Lower leg skin (tissue), 4 donors: ENCODE results near the gene ACRBP. TPM values are rescaled to one million over a fixed set of nuclear protein-coding genes. Genes with fewer than 3 reads are reported as not detected.

Source experiments
- DNase-seq, 2 donors: peaks; one replicate each; pipeline ENCODE4 v3.0.0-alpha.2; 2019; ENCODE audit warnings: low spot score in 2 of 2
- H3K4me3 ChIP-seq: fragments of 200-600 bp; sonication (generic); 2 replicates; pipeline ENCODE4 v1.5.1; 2017; ENCODE audit warnings: mild to moderate bottlenecking, low read depth; ENCODE audit not compliant: poor library complexity, severe bottlenecking
- CTCF ChIP-seq, 3 donors: fragments of 450-650 bp; IDR thresholded peaks; one replicate each; pipeline ENCODE4 v1.5.1; 2016; ENCODE audit warnings: antibody characterized with exemption in 3 of 3, mild to moderate bottlenecking in 3 of 3, moderate library complexity in 2 of 3
- POLR2A ChIP-seq, 2 donors: fragments of 450-650 bp; IDR thresholded peaks; one replicate each; pipeline ENCODE4 v1.6.1; 2016 to 2017; ENCODE audit warnings: antibody characterized with exemption in 2 of 2, mild to moderate bottlenecking in 1 of 2, moderate library complexity in 1 of 2
- WGBS, 2 donors: methylation state at CpG; one replicate each; pipeline ENCODE4 v1.1.5; 2018; 5-methylcytosine and 5-hydroxymethylcytosine counted together
- intact Hi-C: fragments of 100-400 bp; cut with DNase I; formaldehyde crosslinking; loops from one replicate; pipeline ENCODE4 v1.15.0; 2023; ENCODE audit warnings: low total_unique reads
- total RNA-seq, 4 donors: library from RNA; depleted of rRNA; stranded (reverse); fragments of >200 nt; gene quantifications; one replicate each; pipeline ENCODE4 v1.1.0, GENCODE V29; 2016

The ACRBP gene
- total RNA-seq, 4 donors from 2014 or later: 0.42 to 8.6 (median 0.76) TPM

GRCh38 chr12:6614513-6615172 is 32.6 kb downstream of the ACRBP start:
- H3K4me3 ChIP-seq: no peak overlapping the region
- 41 to 45% methylated on average over 7 of the region's 7 CpGs for WGBS, 2 donors
- intact Hi-C loops: loop anchor here (5.0 kb wide), 1 partner anchor 213 kb away; the partner anchor contains the start of gene P3H3
- TF ChIP-seq CTCF (IDR thresholded peaks at IDR 0.05) (no peak), POLR2A (IDR thresholded peaks at IDR 0.05) (no peak)
- DNase-seq: no peak

- peak; percentile 91 to 98 for DNase-seq
- WGBS, 2 donors: 3 to 8% methylated on average over 21 of the region's 21 CpGs
- intact Hi-C loops: no loop called here
- TF ChIP-seq POLR2A (IDR thresholded peaks at IDR 0.05): no peak
- peak in 1 of 3 donors; percentile 51 for TF ChIP-seq CTCF (IDR thresholded peaks at IDR 0.05)
- H3K4me3 ChIP-seq: no peak overlapping the region
Measured at GRCh38 chr12:6613776-6614512, 33.3 kb downstream of the ACRBP start.

- no peak overlapping the region for H3K4me3 ChIP-seq
- intact Hi-C loops: no loop called here
- TF ChIP-seq POLR2A (IDR thresholded peaks at IDR 0.05) (no peak), CTCF (IDR thresholded peaks at IDR 0.05) (no peak)
- DNase-seq: peak; percentile 68 to 92
- 2 to 3% methylated on average over 14 to 16 of the region's 17 CpGs for WGBS, 2 donors
Measured at GRCh38 chr12:6613015-6613775, 34.0 kb downstream of the ACRBP start.

- no peak for TF ChIP-seq POLR2A (IDR thresholded peaks at IDR 0.05)
- TF ChIP-seq CTCF (IDR thresholded peaks at IDR 0.05): no peak
- intact Hi-C loops: no loop called here
- no peak for DNase-seq
- no peak overlapping the region for H3K4me3 ChIP-seq
- 23 to 28% methylated on average over 7 of the region's 7 CpGs for WGBS, 2 donors
Measured at GRCh38 chr12:6612652-6613014, 34.6 kb downstream of the ACRBP start.

GRCh38 chr12:6612247-6612646 is 35.0 kb downstream of the ACRBP start:
- no peak for DNase-seq
- no peak overlapping the region for H3K4me3 ChIP-seq
- intact Hi-C loops: no loop called here
- TF ChIP-seq CTCF (IDR thresholded peaks at IDR 0.05) (no peak), POLR2A (IDR thresholded peaks at IDR 0.05) (no peak)
- 46 to 51% methylated on average over 6 of the region's 6 CpGs for WGBS, 2 donors
